RWPE2 (cell line): ENCODE measurements around the gene RGMB.
"Not testable (repeated sequence)": the region's sequence is repeated elsewhere in the genome, so short reads cannot be mapped to it uniquely, and the experiment has no call there.

ENCODE experiments used
- ATAC-seq: fragments of 200-7000 bp; cut with Tn5 transposase; 3 replicates; pipeline ENCODE4 v1.9.1; 2021; ENCODE audit warnings: low read depth
- DNase-seq: peaks from one replicate; pipeline ENCODE4 v3.0.0-alpha.2; 2020; ENCODE audit warnings: low spot score
- H3K27ac ChIP-seq: fragments of 450-650 bp; 2 replicates; pipeline ENCODE4 v1.5.1; 2017; ENCODE audit warnings: mild to moderate bottlenecking; ENCODE audit not compliant: poor library complexity, severe bottlenecking
- H3K27me3 ChIP-seq: fragments of 250-450 bp; sonication (Bioruptor Pico); 2 replicates; pipeline ENCODE4 v1.5.1; 2021; ENCODE audit warnings: mild to moderate bottlenecking, moderate library complexity; ENCODE audit not compliant: insufficient read depth, poor library complexity, severe bottlenecking
- H3K36me3 ChIP-seq: fragments of 250-450 bp; sonication (Bioruptor Pico); 2 replicates; pipeline ENCODE4 v1.5.1; 2020; ENCODE audit warnings: low read depth, mild to moderate bottlenecking, moderate library complexity
- H3K4me1 ChIP-seq: fragments of 250-450 bp; sonication (Bioruptor Pico); 2 replicates; pipeline ENCODE4 v1.5.1; 2021; ENCODE audit warnings: mild to moderate bottlenecking, moderate library complexity; ENCODE audit not compliant: insufficient read depth, poor library complexity, severe bottlenecking
- H3K4me3 ChIP-seq: fragments of 250-450 bp; sonication (Bioruptor Pico); 2 replicates; pipeline ENCODE4 v1.5.1; 2021; ENCODE audit warnings: mild to moderate bottlenecking, moderate library complexity; ENCODE audit not compliant: severe bottlenecking
- H3K9me3 ChIP-seq: fragments of 250-450 bp; sonication (Bioruptor Pico); 2 replicates; pipeline ENCODE4 v1.5.1; 2021; ENCODE audit warnings: mild to moderate bottlenecking, moderate library complexity; ENCODE audit not compliant: severe bottlenecking
- CTCF ChIP-seq: fragments of 450-650 bp; IDR thresholded peaks from one replicate; pipeline ENCODE4 v1.5.1; 2017; ENCODE audit warnings: mild to moderate bottlenecking, moderate library complexity; ENCODE audit not compliant: poor library complexity, severe bottlenecking

RGMB gene

GRCh38 chr5:98735806-98736507 is 37.5 kb upstream of the RGMB start:
- Histone ChIP-seq H3K36me3 (no peaks in the 10 kb centered on the region), H3K9me3 (no peaks in the 10 kb centered on the region), H3K27me3 (no peaks in the 10 kb centered on the region), H3K4me3 (no peak overlapping the region), H3K27ac (no peak overlapping the region), H3K4me1 (peaks cover 2% of the 10 kb centered on the region)
- DNase-seq (no peak), ATAC-seq (no peak)
- no peak for TF ChIP-seq CTCF

- ATAC-seq = no peak
- no peak overlapping the region for H3K4me3 ChIP-seq
- no peak for TF ChIP-seq CTCF
- no peaks in the 10 kb centered on the region for H3K36me3 ChIP-seq
- H3K27ac ChIP-seq = no peak overlapping the region
- DNase-seq = no peak
- H3K27me3 ChIP-seq = no peaks in the 10 kb centered on the region
- no peaks in the 10 kb centered on the region for H3K9me3 ChIP-seq
- H3K4me1 ChIP-seq = peaks cover 2% of the 10 kb centered on the region
These were observed 36.7 kb upstream of the RGMB start for GRCh38 chr5:98736753-98737152.

GRCh38 chr5:98737441-98737840 is 36.0 kb upstream of the RGMB start:
- not testable (repeated sequence) for H3K4me3 ChIP-seq, DNase-seq, H3K36me3 ChIP-seq, ATAC-seq, H3K27me3 ChIP-seq, H3K27ac ChIP-seq, H3K9me3 ChIP-seq, H3K4me1 ChIP-seq

GRCh38 chr5:98738481-98739149 is 34.8 kb upstream of the RGMB start:
- not testable (repeated sequence) for ATAC-seq, H3K4me1 ChIP-seq, DNase-seq, H3K27ac ChIP-seq, H3K4me3 ChIP-seq, H3K36me3 ChIP-seq, H3K9me3 ChIP-seq, H3K27me3 ChIP-seq

GRCh38 chr5:98741926-98742325 is 31.5 kb upstream of the RGMB start:
- no peak for TF ChIP-seq CTCF
- peaks cover 2% of the 10 kb centered on the region for H3K4me1 ChIP-seq
- H3K27ac ChIP-seq = no peak overlapping the region
- ATAC-seq (no peak), DNase-seq (no peak)
- H3K36me3 ChIP-seq = no peaks in the 10 kb centered on the region
- no peak overlapping the region for H3K4me3 ChIP-seq
- H3K9me3 ChIP-seq = no peaks in the 10 kb centered on the region
- H3K27me3 ChIP-seq = no peaks in the 10 kb centered on the region
